HCT116 (cell line): ENCODE results near the gene GNAT2.

Source experiments
- CTCF ChIP-seq, 3 experiments: fragments of 200-600 bp in 1 of 3; sonication (generic) in 1 of 3; IDR thresholded peaks in 2 of 3; conservative IDR thresholded peaks in 1 of 3; 2 replicates each; pipeline ENCODE4 v1.5.1; 2012 to 2017; ENCODE audit warnings: low read depth in 2 of 3, low read length in 2 of 3, antibody characterized with exemption in 1 of 3, borderline replicate concordance in 1 of 3, control low read depth in 1 of 3, mild to moderate bottlenecking in 1 of 3, mixed read lengths in 1 of 3, mixed run types in 1 of 3, moderate library complexity in 1 of 3; ENCODE audit not compliant: insufficient read depth in 1 of 3
- POLR2A ChIP-seq: IDR thresholded peaks from 2 replicates; pipeline ENCODE4 v1.7.0; 2011; ENCODE audit warnings: borderline replicate concordance; ENCODE audit not compliant: insufficient read depth, insufficient read length; ENCODE audit errors: extremely low read depth
- POLR2AphosphoS5 ChIP-seq: IDR thresholded peaks from 2 replicates; pipeline ENCODE4 v1.6.1; 2011; ENCODE audit warnings: mild to moderate bottlenecking, low read depth, low read length, moderate library complexity
- RAD21 ChIP-seq: IDR thresholded peaks from 2 replicates; pipeline ENCODE4 v1.6.1; 2012; ENCODE audit warnings: low read depth, mild to moderate bottlenecking
- REST ChIP-seq: IDR thresholded peaks from 2 replicates; pipeline ENCODE4 v1.6.1; 2012; ENCODE audit warnings: low read depth
- SP1 ChIP-seq: IDR thresholded peaks from 2 replicates; pipeline ENCODE4 v1.6.1; 2012; ENCODE audit warnings: low read depth
- SRF ChIP-seq: IDR thresholded peaks from 2 replicates; pipeline ENCODE4 v1.6.1; 2012; ENCODE audit warnings: low read depth

- TF ChIP-seq REST, result no peak
- no peak for TF ChIP-seq CTCF (IDR thresholded peaks at IDR 0.05 in 2 of 3, conservative IDR thresholded peaks at IDR 0.05 in 1 of 3; ENCODE audit: borderline replicate concordance in 1 of 3, insufficient read depth in 1 of 3, low read depth in 2 of 3, low read length in 2 of 3)
- no peak for TF ChIP-seq POLR2A
- no peak for TF ChIP-seq POLR2AphosphoS5
- no peak for TF ChIP-seq RAD21
- TF ChIP-seq SP1, result no peak
- no peak for TF ChIP-seq SRF
These were observed 5.0 kb upstream of the GNAT2 start for GRCh38 chr1:109624201-109625010.
